ENCODE results near the gene HPX.

HPX gene

GRCh38 chr11:6388748-6389147, 52.0 kb downstream of the HPX start:
- DNase-seq: no peak

- DNase-seq: no peak
These were observed 52.8 kb downstream of the HPX start for GRCh38 chr11:6387811-6388599.

- DNase-seq: no peak
These were observed 55.6 kb downstream of the HPX start for GRCh38 chr11:6385046-6385777.

All from NCI-H1694 treated with DMSO at 0.1 percent for 48 hours (cell line).